HT-29 (cell line): ENCODE data around the gene HSPH1. TPM values are rescaled to one million over a fixed set of nuclear protein-coding genes. Genes with fewer than 3 reads are reported as not detected.
"Not testable (repeated sequence)": the region's sequence is repeated elsewhere in the genome, so short reads cannot be mapped to it uniquely, and the experiment has no call there.

ENCODE experiments used
- DNase-seq: peaks from one replicate; pipeline ENCODE4 v3.0.0-alpha.2; 2015; ENCODE audit warnings: low spot score
- total RNA-seq: library from RNA; depleted of rRNA; stranded (reverse); fragments of >200 nt; shearing (Covaris generic); gene quantifications from 2 replicates; pipeline ENCODE4 v1.2.3, GENCODE V29; 2014

Gene HSPH1
- total RNA-seq, 1 experiment from 2014 or later, result 108 TPM

DNA sequence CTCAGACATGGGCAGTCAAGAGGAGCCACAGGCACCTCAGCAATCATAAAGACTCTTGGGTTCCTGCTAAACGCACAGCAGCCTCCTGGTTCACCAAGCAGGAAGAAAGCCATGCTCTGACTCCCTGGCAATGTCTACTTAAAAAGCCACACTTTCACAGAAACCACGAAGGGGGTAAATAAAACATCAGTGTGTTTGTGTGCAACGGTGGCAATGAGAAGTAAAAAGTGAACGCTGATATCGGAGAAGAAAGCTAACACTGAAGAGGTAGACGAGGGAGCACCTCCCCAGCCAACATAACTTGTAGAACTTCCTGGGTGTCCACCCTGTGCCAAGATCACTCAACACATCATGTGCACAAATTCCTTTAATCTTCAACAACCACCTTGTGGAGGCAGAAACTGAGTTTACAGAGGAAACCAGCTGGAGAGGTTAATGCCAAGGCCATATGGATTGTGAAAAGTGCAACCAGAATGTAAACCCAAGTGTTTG lies 30.2 kb downstream of the HSPH1 start:
- DNase-seq, result no peak

DNA sequence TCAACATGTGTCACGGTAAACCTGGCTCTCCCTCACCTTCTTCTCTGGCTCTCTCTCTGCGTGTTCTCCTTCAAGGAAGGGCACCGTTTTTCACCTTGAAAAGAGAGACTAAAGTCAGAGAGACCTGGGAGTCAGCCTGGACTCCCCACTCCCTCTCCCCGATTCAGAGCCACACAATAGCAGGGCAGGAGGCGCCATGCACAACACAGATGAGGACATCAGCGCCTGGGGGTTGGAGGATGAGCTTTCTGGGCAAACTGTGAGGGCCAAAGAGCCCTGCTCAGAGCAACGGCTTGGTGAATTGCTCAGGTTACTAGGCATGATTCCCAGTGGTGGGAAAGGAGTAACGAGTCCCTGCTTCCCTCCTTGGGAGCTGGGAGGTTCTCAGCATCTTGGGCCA lies 32.3 kb downstream of the HSPH1 start:
- no peak for DNase-seq

- no peak for DNase-seq
Observed at GRCh38 chr13:31124204-31124603, 37.5 kb downstream of the HSPH1 start.

- DNase-seq, result no peak
Observed at GRCh38 chr13:31122544-31123260, 39.0 kb downstream of the HSPH1 start.

DNA sequence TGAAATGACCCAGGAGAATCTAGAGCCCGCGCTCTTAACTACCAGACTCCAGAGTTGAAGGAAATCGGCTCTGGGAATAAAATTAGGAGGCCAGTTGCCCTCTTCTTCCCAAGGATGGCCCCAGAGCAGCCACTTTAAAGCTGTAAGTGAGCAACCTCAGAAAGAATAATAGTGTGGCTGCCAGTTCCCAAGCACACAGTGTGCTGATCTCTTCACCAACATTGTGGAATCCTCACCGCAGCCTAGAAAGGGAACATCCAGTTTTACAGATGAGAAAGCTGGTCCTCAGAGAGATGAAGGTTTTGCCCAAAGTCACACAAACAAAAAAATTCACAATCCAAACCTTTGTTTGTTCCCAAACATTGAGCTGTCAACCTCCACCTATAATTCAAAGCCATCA lies 39.6 kb downstream of the HSPH1 start:
- no peak for DNase-seq

DNA sequence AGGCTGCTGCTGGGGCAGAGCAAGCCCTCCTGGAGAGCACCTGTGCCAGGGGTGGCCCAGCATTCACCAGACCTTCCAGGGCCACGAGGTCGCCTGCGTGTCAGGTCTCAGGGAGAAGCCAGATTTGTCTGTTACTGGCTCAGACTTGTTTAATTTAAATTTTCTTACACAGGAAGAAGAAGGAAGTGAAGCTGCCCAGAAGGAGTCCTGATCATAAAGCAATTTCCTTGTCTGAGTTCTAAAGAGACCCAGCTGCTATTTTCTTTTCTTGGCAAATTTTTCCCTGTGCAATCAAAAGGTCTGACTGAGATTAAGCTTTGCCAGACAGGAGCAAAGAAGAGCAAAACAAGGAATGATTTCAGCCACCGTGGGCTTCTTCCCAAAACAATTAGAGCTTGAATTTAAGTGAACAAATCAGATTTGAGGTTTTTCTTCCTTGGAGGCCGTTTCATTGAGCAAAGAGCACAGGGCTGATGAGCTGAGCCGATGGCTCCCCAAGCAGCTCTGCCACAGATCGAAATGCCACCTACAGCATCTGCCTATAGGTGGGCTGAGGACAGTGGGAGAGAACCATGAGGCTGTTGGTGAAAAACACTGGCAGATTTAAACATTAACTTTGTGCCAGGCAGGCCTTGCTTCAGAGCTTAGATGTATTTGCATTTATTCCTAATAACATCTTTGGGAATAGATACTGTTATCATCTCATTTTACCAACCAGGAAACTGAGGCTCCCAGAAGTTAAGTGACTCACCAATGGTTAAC lies 40.1 kb downstream of the HSPH1 start:
- no peak for DNase-seq

DNA sequence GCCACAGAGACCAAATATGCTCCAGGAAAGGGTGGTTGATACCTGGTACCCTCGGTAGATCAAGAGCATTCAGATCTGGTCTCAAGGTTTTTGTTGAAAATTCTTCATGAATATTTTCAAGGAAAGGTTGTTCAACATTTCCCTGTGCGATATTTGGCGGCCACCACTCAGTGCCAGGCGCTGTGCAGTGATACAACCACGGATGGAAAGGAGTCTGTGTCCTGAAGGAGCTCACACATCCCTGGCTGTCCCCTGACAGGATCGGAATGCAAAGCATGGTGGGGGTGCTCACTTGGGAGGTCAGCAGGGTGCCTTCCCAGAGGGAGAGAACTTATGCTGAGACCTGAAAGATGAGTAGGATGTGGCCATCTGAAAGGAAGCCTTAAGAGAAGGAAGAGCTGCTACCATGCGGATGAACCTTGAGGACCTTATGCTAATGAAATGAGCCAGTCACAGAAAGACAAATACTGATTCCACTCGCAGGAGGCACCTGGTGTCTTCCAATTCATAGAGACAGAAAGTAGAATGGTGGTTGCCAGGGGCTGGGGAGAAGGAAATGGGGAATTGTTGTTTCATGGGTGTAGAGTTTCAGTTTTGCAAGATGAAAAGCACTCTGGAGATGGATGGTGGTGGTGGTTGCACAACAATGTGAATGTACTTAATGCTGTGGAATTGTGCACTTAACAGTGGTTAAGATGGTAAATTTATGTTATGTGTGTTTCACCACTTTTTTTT lies 41.6 kb downstream of the HSPH1 start:
- DNase-seq, result no peak

DNA sequence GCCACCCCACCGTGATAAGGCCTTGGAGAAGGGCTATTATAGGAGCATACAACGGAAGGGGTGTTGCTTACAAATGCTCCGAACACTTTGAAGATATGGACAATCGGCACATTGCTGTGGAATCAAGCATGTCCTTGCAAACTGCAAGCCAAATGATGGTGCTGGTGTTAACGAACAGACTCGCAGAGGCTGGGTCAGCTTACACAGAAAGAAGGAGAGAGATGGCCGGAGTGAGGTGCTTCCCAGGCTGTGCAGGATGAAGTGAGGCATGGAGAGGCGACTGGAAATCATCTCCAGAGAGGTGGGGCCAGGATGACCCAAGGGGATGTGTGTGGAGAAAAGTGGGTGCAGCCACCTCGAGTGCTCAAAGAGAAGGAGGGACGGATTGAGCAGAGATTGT lies 42.2 kb downstream of the HSPH1 start:
- no peak for DNase-seq

- no peak for DNase-seq
Observed at GRCh38 chr13:31116224-31116623, 45.5 kb downstream of the HSPH1 start.

DNA sequence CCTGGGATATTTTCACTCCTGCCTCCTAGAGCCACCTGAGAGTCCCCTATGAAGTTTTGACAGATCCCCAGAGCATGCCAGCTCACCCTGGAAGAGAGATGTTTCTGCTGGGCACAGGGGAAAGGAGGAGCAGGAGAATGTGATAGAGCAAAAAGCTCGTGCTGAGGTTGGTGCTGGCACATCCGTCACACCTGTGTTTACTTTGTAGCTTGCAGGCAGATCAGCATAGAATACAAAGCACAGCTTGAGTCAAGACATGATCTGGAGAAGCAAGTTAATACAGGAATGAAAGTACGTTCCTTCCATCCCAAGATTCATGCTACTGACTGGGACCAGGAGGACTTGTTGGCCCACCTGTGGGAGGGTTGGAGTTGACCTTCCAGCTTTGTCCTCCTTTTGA lies 46.1 kb downstream of the HSPH1 start:
- no peak for DNase-seq

DNA sequence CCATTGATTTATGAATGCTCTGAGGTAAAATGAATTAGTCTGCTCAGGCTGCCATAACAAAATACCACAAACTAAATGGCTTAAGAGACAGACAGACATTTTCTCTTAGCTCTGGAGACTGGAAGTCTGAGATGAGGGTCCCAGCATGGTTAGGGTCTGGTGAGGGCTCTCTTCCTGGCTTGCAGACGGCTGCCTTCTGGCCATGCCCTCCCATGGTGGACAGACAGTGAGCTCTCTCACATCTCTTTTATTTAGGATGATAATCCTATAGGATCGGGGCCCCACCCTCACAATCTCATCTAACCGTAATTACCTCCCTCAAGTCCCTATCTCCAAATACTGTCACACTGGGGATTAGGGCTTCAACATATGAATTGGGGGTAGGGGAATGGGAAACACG lies 47.1 kb downstream of the HSPH1 start:
- no peak for DNase-seq

DNA sequence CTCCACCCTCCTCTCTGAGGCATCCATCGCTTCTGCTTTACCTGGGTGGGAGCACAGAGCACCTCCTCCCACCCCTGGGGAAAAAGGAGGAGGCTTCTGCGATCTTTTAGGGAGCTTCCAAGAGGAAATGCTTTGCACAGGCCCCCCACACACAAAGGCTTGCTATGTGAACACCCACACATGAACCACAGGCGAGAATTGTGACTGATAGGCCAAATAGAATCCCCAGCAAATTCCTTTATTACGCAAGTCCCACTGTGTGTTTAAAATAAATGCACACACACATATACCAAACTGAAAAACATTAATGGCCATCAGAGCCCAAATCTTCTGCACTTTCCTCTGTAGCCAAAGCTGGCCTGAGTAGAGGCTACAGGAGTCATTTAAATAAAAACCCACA lies 50.6 kb downstream of the HSPH1 start:
- no peak for DNase-seq

DNA sequence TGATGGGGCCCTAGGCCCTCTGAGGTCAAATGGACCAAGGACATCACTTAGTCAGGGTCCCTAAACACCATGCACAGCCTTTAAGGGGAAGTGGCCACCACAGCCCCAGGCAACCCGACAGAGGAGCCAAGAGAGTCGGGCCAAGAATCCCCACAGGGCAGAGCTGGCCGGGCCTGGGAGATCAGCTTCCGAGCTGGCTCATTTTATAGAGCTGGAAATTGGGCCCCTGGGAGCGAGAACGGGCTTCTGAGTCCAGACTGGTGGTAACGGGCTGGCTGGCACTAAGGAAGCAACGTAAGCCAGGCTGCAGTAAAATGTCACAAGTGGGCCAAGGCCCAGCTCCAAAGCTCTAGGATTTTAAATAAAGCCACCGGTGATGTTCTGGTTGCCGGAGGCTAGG lies 51.1 kb downstream of the HSPH1 start:
- no peak for DNase-seq

DNA sequence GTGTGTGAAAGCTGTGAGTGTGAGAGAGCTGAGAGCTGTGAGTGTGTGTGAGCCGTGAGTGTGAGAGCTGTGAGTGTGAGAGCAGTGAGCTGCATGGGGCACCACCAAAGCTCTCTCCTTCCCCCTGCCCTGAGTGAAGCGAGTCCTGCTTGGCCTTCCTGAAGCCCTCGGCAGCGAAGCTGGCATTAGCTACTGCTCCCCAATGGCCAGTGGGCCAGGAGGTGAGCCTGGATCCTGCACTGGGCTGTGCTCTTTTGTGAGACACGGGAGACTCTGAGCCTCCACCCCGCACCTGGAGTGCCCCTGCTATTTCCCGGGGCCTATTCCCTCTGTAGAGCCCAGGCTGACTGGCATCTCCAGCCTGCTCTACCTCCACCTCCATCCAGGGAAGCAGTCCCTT lies 51.5 kb downstream of the HSPH1 start:
- no peak for DNase-seq

DNA sequence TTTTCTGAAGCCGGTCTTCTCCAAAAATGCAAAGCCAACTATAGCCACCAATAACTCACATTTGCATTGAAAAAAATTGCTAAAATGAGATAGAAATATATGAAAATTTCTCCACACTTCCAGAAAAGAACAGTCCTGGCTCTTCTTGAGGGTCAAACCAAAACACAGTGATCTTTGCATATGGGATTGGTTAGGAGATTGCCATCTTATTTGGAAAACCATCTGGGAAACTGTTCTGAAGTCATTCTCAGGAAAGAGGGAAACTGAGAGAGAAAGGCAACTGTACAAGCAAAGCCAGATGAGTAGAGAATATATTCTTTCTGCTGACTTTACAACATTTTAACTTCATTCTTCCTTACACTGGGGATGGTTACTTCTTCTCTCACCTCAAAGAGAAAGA lies 54.6 kb downstream of the HSPH1 start:
- no peak for DNase-seq

- no peak for DNase-seq
Observed at GRCh38 chr13:31105856-31106255, 55.8 kb downstream of the HSPH1 start.

- DNase-seq, result peak; percentile 41
Observed at GRCh38 chr13:31105020-31105795, 56.5 kb downstream of the HSPH1 start.

- DNase-seq, result no peak
Observed at GRCh38 chr13:31102905-31103304, 58.8 kb downstream of the HSPH1 start.

GRCh38 chr13:31101472-31102170 lies 60.1 kb downstream of the HSPH1 start:
- no peak for DNase-seq

- no peak for DNase-seq
Observed at GRCh38 chr13:31100721-31101120, 61.0 kb downstream of the HSPH1 start.

DNA sequence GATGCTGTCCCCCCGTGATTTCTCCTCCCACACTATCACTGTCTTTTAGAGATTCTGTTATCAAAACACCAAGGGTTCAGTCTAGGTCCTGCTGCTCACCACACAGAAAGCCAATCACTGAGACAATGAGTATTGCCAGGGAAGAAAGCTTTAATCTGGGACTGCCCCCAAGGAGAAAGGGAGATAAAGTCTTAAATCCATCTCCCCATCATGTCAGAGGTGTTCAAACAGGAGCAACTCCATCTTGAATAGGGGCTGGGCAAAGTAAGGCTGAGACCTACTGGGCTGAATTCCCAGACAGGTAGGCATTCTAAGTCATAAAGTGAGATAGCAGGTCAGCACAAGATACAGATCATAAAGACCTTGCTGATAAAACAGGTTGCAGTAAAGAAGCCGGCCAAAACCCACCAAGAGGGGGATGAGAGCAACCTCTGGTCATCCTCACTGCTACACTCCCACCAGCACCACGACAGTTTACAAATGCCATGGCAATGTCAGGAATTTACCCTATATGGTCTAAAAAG lies 63.7 kb downstream of the HSPH1 start:
- DNase-seq, result not testable (repeated sequence)
